SU-DHL-6 (cell line): ENCODE results near the gene GPR107.

ENCODE experiments used
- H2AFZ ChIP-seq: fragments of 200-600 bp; sonication (generic); 2 replicates; pipeline ENCODE4 v1.6.1; 2014; ENCODE audit warnings: low read depth, mild to moderate bottlenecking, moderate library complexity, mixed read lengths, antibody characterized with exemption, low read length; ENCODE audit not compliant: severe bottlenecking
- H3F3A ChIP-seq: fragments of 200-600 bp; shearing (Covaris generic); 2 replicates; pipeline ENCODE4 v1.6.0; 2016; ENCODE audit warnings: antibody characterized with exemption, mild to moderate bottlenecking; ENCODE audit not compliant: insufficient read depth
- H3K27ac ChIP-seq: fragments of 200-600 bp; sonication (generic); 2 replicates; pipeline ENCODE4 v1.5.1; 2016; ENCODE audit warnings: low read depth, mild to moderate bottlenecking, low read length, moderate library complexity, mixed read lengths
- H3K27me3 ChIP-seq: fragments of 200-600 bp; sonication (generic), shearing (Covaris generic); 2 replicates; pipeline ENCODE4 v1.6.0; 2014; ENCODE audit warnings: mild to moderate bottlenecking, low read length
- H3K36me3 ChIP-seq: fragments of 200-600 bp; sonication (generic); 2 replicates; pipeline ENCODE4 v1.6.1; 2014; ENCODE audit warnings: mild to moderate bottlenecking, low read length, mixed read lengths
- H3K4me2 ChIP-seq: fragments of 300-600, 200-600 bp; shearing (Covaris generic), sonication (generic); 2 replicates; pipeline ENCODE4 v1.6.0; 2014; ENCODE audit warnings: low read length, low read depth, mild to moderate bottlenecking; ENCODE audit not compliant: poor library complexity, severe bottlenecking
- H3K4me3 ChIP-seq: fragments of 200-600 bp; sonication (generic); 2 replicates; pipeline ENCODE4 v1.5.1; 2014; ENCODE audit warnings: antibody characterized with exemption, low read length, mild to moderate bottlenecking, mixed read lengths; ENCODE audit not compliant: insufficient read depth, poor library complexity, severe bottlenecking
- H3K79me2 ChIP-seq: fragments of 200-600 bp; sonication (generic); 2 replicates; pipeline ENCODE4 v1.6.1; 2014; ENCODE audit warnings: mild to moderate bottlenecking, low read length, moderate library complexity; ENCODE audit not compliant: insufficient read depth
- H3K9ac ChIP-seq: fragments of 200-600 bp; sonication (generic); 2 replicates; pipeline ENCODE4 v1.7.0; 2014; ENCODE audit warnings: mild to moderate bottlenecking, low read length
- H3K9me2 ChIP-seq: fragments of 200-600 bp; sonication (generic); replicated peaks from 2 replicates; pipeline ENCODE4 v1.6.1; 2014; ENCODE audit warnings: low read length; ENCODE audit not compliant: insufficient read depth
- H3K9me3 ChIP-seq: fragments of 200-600 bp; sonication (generic); 2 replicates; pipeline ENCODE4 v1.6.1; 2014; ENCODE audit warnings: low read length, mixed read lengths; ENCODE audit not compliant: insufficient read depth
- H4K20me1 ChIP-seq: fragments of 200-600 bp; sonication (generic); 2 replicates; pipeline ENCODE4 v1.6.1; 2014; ENCODE audit warnings: low read depth, mild to moderate bottlenecking, antibody characterized with exemption, low read length, moderate library complexity, mixed read lengths
- CTCF ChIP-seq: fragments of 200-600 bp; sonication (generic); IDR thresholded peaks from one replicate; pipeline ENCODE4 v1.5.1; 2017; ENCODE audit warnings: antibody characterized with exemption, mild to moderate bottlenecking, low read length, moderate library complexity; ENCODE audit not compliant: insufficient read depth, poor library complexity, severe bottlenecking
- EZH2phosphoT487 ChIP-seq: fragments of 200-600 bp; sonication (generic), shearing (Covaris generic); conservative IDR thresholded peaks from 2 replicates; pipeline ENCODE4 v1.6.1; 2018; ENCODE audit warnings: mild to moderate bottlenecking, antibody characterized with exemption, low read length, moderate library complexity, mixed read lengths

GPR107 gene

GRCh38 chr9:130176760-130177159 is 123.1 kb downstream of the GPR107 start:
- no peak overlapping the region for H3K27ac ChIP-seq
- H3K79me2 ChIP-seq: no peaks in the 10 kb centered on the region
- no peak for TF ChIP-seq CTCF
- TF ChIP-seq EZH2phosphoT487: no peak
- no peaks in the 10 kb centered on the region for H3K9me2 ChIP-seq
- H2AFZ ChIP-seq: no peak overlapping the region
- H3K9me3 ChIP-seq: no peaks in the 10 kb centered on the region
- no peak overlapping the region for H3K4me2 ChIP-seq
- H3K27me3 ChIP-seq: no peaks in the 10 kb centered on the region
- H4K20me1 ChIP-seq: no peaks in the 10 kb centered on the region
- no peaks in the 10 kb centered on the region for H3K36me3 ChIP-seq
- no peaks in the 10 kb centered on the region for H3F3A ChIP-seq
- no peak overlapping the region for H3K9ac ChIP-seq
- no peak overlapping the region for H3K4me3 ChIP-seq

GRCh38 chr9:130177898-130178805 is 124.4 kb downstream of the GPR107 start:
- Histone ChIP-seq H3K9me3 (no peaks in the 10 kb centered on the region), H3K79me2 (no peaks in the 10 kb centered on the region), H3F3A (no peaks in the 10 kb centered on the region), H3K27me3 (no peaks in the 10 kb centered on the region), H3K36me3 (no peaks in the 10 kb centered on the region), H3K27ac (no peak overlapping the region), H3K9ac (no peak overlapping the region), H2AFZ (no peak overlapping the region), H3K9me2 (no peaks in the 10 kb centered on the region), H3K4me3 (no peak overlapping the region), H3K4me2 (no peak overlapping the region), H4K20me1 (no peaks in the 10 kb centered on the region)
- TF ChIP-seq CTCF: no peak
- no peak for TF ChIP-seq EZH2phosphoT487

- no peaks in the 10 kb centered on the region for H4K20me1 ChIP-seq
- no peak overlapping the region for H2AFZ ChIP-seq
- H3K9me2 ChIP-seq: no peaks in the 10 kb centered on the region
- no peaks in the 10 kb centered on the region for H3K79me2 ChIP-seq
- no peaks in the 10 kb centered on the region for H3K36me3 ChIP-seq
- H3K4me2 ChIP-seq: no peak overlapping the region
- H3K27me3 ChIP-seq: no peaks in the 10 kb centered on the region
- no peak overlapping the region for H3K4me3 ChIP-seq
- no peak for TF ChIP-seq EZH2phosphoT487
- TF ChIP-seq CTCF: no peak
- no peak overlapping the region for H3K9ac ChIP-seq
- no peak overlapping the region for H3K27ac ChIP-seq
- no peaks in the 10 kb centered on the region for H3K9me3 ChIP-seq
- H3F3A ChIP-seq: no peaks in the 10 kb centered on the region
These were observed 125.7 kb downstream of the GPR107 start for GRCh38 chr9:130179331-130179907.
